IMR-90 (cell line): ENCODE results near the gene MRPL21. TPM values are rescaled to one million over a fixed set of nuclear protein-coding genes. Genes with fewer than 3 reads are reported as not detected.

Experiments
- ATAC-seq: fragments of 200-7000 bp; cut with Tn5 transposase; 2 replicates; pipeline ENCODE4 v1.9.1; 2020; ENCODE audit warnings: low read depth, mild to moderate bottlenecking, moderate library complexity
- BruUV-seq: library from RNA; stranded (reverse); fragments of 400-500 nt; replicated peaks from 2 replicates; lab custom pipeline; 2021; lab: Mats Ljungman, UMichigan
- CTCF ChIA-PET: fragments of 300-600 bp; formaldehyde crosslinking; extraction: SDS; loops from one replicate; lab custom pipeline; 2021; ENCODE audit warnings: antibody characterized with exemption; lab: Yijun Ruan, JAX
- POLR2A ChIA-PET: fragments of 300-600 bp; sonication (Branson Sonifier 250); formaldehyde crosslinking; loops from one replicate; lab custom pipeline; 2022; ENCODE audit warnings: antibody characterized with exemption; ENCODE audit not compliant: unreplicated experiment; lab: Charles Lee
- DNase-seq: peaks from one replicate; pipeline ENCODE4 v3.0.0; 2013
- H2AFZ ChIP-seq: replicated peaks from 2 replicates; pipeline ENCODE3; 2013; ENCODE audit warnings: low read length, mild to moderate bottlenecking; ENCODE audit not compliant: poor library complexity
- H2AK5ac ChIP-seq: 2 replicates; pipeline ENCODE4 v1.6.1; 2013; ENCODE audit warnings: low read depth, low read length, inconsistent platforms
- H2AK9ac ChIP-seq: replicated peaks from 2 replicates; pipeline ENCODE3; 2013; ENCODE audit warnings: mild to moderate bottlenecking, low read depth, low read length, moderate library complexity; ENCODE audit not compliant: poor library complexity
- H2BK120ac ChIP-seq: 2 replicates; pipeline ENCODE4 v1.6.1; 2013; ENCODE audit warnings: low read depth, low read length, inconsistent platforms
- H2BK15ac ChIP-seq: 3 replicates; pipeline ENCODE4 v1.6.1; 2013; ENCODE audit warnings: low read depth, low read length, inconsistent platforms
- H2BK20ac ChIP-seq: 2 replicates; pipeline ENCODE4 v1.6.1; 2013; ENCODE audit warnings: low read depth, mild to moderate bottlenecking, inconsistent platforms, low read length, moderate library complexity
- H2BK5ac ChIP-seq: 2 replicates; pipeline ENCODE4 v1.6.1; 2013; ENCODE audit warnings: mild to moderate bottlenecking, low read depth, low read length, inconsistent platforms; ENCODE audit not compliant: poor library complexity, severe bottlenecking
- H3K14ac ChIP-seq: replicated peaks from 2 replicates; pipeline ENCODE4 v1.6.1; 2013; ENCODE audit warnings: low read depth, low read length, inconsistent platforms
- H3K18ac ChIP-seq: 2 replicates; pipeline ENCODE4 v1.6.1; 2013; ENCODE audit warnings: low read depth, low read length, control low read depth
- H3K23ac ChIP-seq: 2 replicates; pipeline ENCODE4 v1.6.1; 2013; ENCODE audit warnings: low read depth, low read length, inconsistent platforms
- H3K27ac ChIP-seq: 2 replicates; pipeline ENCODE4 v1.5.1; 2013; ENCODE audit warnings: mild to moderate bottlenecking, control low read depth, low read length; ENCODE audit not compliant: insufficient read depth
- H3K27me3 ChIP-seq: 2 replicates; pipeline ENCODE4 v1.6.1; 2013; ENCODE audit warnings: low read length; ENCODE audit not compliant: control insufficient read depth, insufficient read depth
- H3K36me3 ChIP-seq: 2 replicates; pipeline ENCODE4 v1.6.1; 2013; ENCODE audit warnings: low read length, mixed read lengths; ENCODE audit not compliant: control insufficient read depth, insufficient read depth
- H3K4ac ChIP-seq: 2 replicates; pipeline ENCODE4 v1.6.1; 2013; ENCODE audit warnings: low read depth, low read length, inconsistent platforms
- H3K4me1 ChIP-seq: 2 replicates; pipeline ENCODE4 v1.6.1; 2013; ENCODE audit warnings: low read length, mixed read lengths; ENCODE audit not compliant: control insufficient read depth, insufficient read depth
- H3K4me2 ChIP-seq: 2 replicates; pipeline ENCODE4 v1.6.1; 2013; ENCODE audit warnings: low read depth, mild to moderate bottlenecking, control low read depth, low read length, moderate library complexity
- H3K4me3 ChIP-seq: 2 replicates; pipeline ENCODE4 v1.5.1; 2013; ENCODE audit warnings: low read depth, mild to moderate bottlenecking, control low read depth, low read length, moderate library complexity; ENCODE audit not compliant: insufficient read depth
- H3K56ac ChIP-seq: 2 replicates; pipeline ENCODE4 v1.6.1; 2013; ENCODE audit warnings: low read length, inconsistent platforms; ENCODE audit not compliant: insufficient read depth; ENCODE audit errors: extremely low read depth
- H3K79me1 ChIP-seq, 2 experiments: 2 replicates each; pipeline ENCODE4 v1.6.1; 2013; ENCODE audit warnings: low read length in 2 of 2, inconsistent platforms in 1 of 2, low read depth in 1 of 2
- H3K9ac ChIP-seq: 2 replicates; pipeline ENCODE4 v1.6.1; 2013; ENCODE audit warnings: low read depth, low read length, control low read depth
- H3K9me1 ChIP-seq: 2 replicates; pipeline ENCODE4 v1.6.1; 2013; ENCODE audit warnings: low read length, inconsistent platforms; ENCODE audit not compliant: insufficient read depth
- H3K9me3 ChIP-seq: 2 replicates; pipeline ENCODE4 v1.6.1; 2013; ENCODE audit warnings: low read length; ENCODE audit not compliant: control insufficient read depth, insufficient read depth
- H4K20me1 ChIP-seq: 2 replicates; pipeline ENCODE4 v1.6.1; 2013; ENCODE audit warnings: low read length, inconsistent platforms; ENCODE audit not compliant: insufficient read depth
- H4K5ac ChIP-seq: 2 replicates; pipeline ENCODE4 v1.6.1; 2013; ENCODE audit warnings: mild to moderate bottlenecking, low read depth, low read length, control low read depth
- H4K8ac ChIP-seq, 2 experiments: 2 replicates each; pipeline ENCODE4 v1.6.1; 2013; ENCODE audit warnings: low read depth in 2 of 2, low read length in 2 of 2, control low read depth in 1 of 2, inconsistent platforms in 1 of 2
- H4K91ac ChIP-seq: 2 replicates; pipeline ENCODE4 v1.6.1; 2013; ENCODE audit warnings: low read depth, low read length, inconsistent platforms; ENCODE audit not compliant: insufficient read depth
- BHLHE40 ChIP-seq: fragments of 150-350 bp; IDR thresholded peaks from 2 replicates; pipeline ENCODE4 v1.6.1; 2016; ENCODE audit warnings: mild to moderate bottlenecking, low read depth, low read length
- CEBPB ChIP-seq: IDR thresholded peaks from 2 replicates; pipeline ENCODE4 v1.6.1; 2012; ENCODE audit warnings: low read depth, low read length, improper control_type of control experiment
- CHD1 ChIP-seq: IDR thresholded peaks from 2 replicates; pipeline ENCODE4 v1.6.1; 2012; ENCODE audit warnings: low read depth, low read length, improper control_type of control experiment
- ELK1 ChIP-seq: fragments of 150-350 bp; IDR thresholded peaks from 2 replicates; pipeline ENCODE4 v1.6.1; 2016; ENCODE audit warnings: low read depth, mild to moderate bottlenecking, low read length, moderate library complexity, borderline replicate concordance
- FOS ChIP-seq: fragments of 150-350 bp; IDR thresholded peaks from 2 replicates; pipeline ENCODE4 v1.6.1; 2016; ENCODE audit warnings: low read depth, low read length
- MAFK ChIP-seq: IDR thresholded peaks from 2 replicates; pipeline ENCODE4 v1.6.1; 2012; ENCODE audit warnings: low read depth, low read length, improper control_type of control experiment
- MAZ ChIP-seq: IDR thresholded peaks from 2 replicates; pipeline ENCODE4 v1.6.1; 2012; ENCODE audit warnings: low read depth, mild to moderate bottlenecking, low read length, improper control_type of control experiment, moderate library complexity, borderline replicate concordance
- NFE2L2 ChIP-seq: fragments of 150-350 bp; IDR thresholded peaks from 2 replicates; pipeline ENCODE4 v1.6.1; 2016; ENCODE audit warnings: low read depth, mild to moderate bottlenecking, low read length
- RCOR1 ChIP-seq: IDR thresholded peaks from 2 replicates; pipeline ENCODE4 v1.6.1; 2012; ENCODE audit warnings: mild to moderate bottlenecking, low read length, improper control_type of control experiment; ENCODE audit not compliant: insufficient replicate concordance
- WGBS, 2 experiments: methylation state at CpG; one replicate each; pipeline versions ENCODE4 v1.1.5 to v1.1.7; 2013; ENCODE audit warnings: missing lambda C conversion rate in 2 of 2; ENCODE audit not compliant: insufficient read length in 1 of 2; ENCODE audit errors: extremely low coverage in 2 of 2; 5-methylcytosine and 5-hydroxymethylcytosine counted together
- dilution Hi-C: fragments of 300-500 bp; cut with HindIII; formaldehyde crosslinking; loops from one replicate; pipeline ENCODE4 v1.14.3; 2018; ENCODE audit warnings: low sequenced_read_pairs; ENCODE audit not compliant: unreplicated experiment
- in situ Hi-C: fragments of 300-500 bp; cut with MboI; formaldehyde crosslinking; loops from 3 replicates; pipeline ENCODE4 v1.14.3; 2019; ENCODE audit warnings: low sequenced_read_pairs, inconsistent platforms, mixed read lengths
- intact Hi-C: fragments of 100-400 bp; cut with micrococcal nuclease; formaldehyde crosslinking; loops from 2 replicates; pipeline ENCODE4 v1.10.0; 2022
- polyA plus RNA-seq, 3 experiments: library from polyadenylated mRNA; depleted of rRNA; stranded (reverse); fragments of >200 nt; gene quantifications; 2 replicates each; pipeline ENCODE4 v1.2.3, GENCODE V29; 2012; ENCODE audit warnings: low replicate concordance in 1 of 3
- total RNA-seq: library from RNA; depleted of rRNA; stranded (reverse); fragments of >200 nt; gene quantifications from 2 replicates; pipeline ENCODE4 v1.2.3, GENCODE V29; 2012

The MRPL21 gene
- total and polyA plus RNA-seq, 2 of the 4 experiments (the other 2 are of a cell fraction) = 19.2 to 26.3 TPM

DNA sequence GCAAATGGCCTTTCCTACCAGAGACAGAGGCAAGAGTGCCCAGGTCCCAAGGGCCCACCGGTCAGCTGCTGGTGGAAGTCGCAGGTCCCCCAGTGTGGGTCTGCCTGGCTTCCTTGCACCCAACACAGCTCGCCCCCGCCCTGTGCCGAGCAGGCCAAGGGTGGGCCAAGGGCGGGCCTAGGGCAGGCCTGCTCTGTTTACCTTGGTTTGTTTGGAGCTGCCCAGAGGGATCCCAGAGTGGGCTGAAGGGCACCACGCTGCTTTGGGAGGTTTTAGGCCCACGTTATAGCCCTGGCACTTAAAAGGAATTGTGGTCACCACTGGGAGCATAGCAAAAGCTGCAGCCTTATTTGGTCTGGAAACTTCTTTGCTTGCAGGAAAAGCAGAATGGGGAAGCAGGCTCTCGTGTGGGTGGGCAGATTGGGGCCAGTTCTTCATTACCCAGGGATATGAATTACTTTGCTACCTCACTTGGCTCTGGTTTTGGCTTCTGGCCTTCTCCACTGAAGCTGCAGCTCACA lies 39.2 kb upstream of the MRPL21 start:
- Histone ChIP-seq H3K27me3 (no peaks in the 10 kb centered on the region), H3K4ac (no peak overlapping the region), H4K20me1 (no peaks in the 10 kb centered on the region), H4K8ac (no peak overlapping the region), H2BK120ac (no peak overlapping the region), H3K14ac (no peak overlapping the region), H3K4me3 (no peak overlapping the region), H3K56ac (no peak overlapping the region), H3K4me1 (peaks cover 18% of the 10 kb centered on the region), H2AFZ (no peak overlapping the region), H4K5ac (peak overlapping the region; percentile 39; the same call in 1 of the 2 replicates), H3K23ac (no peak overlapping the region), H2AK5ac (no peak overlapping the region), H3K9me1 (peaks cover 4% of the 10 kb centered on the region; the same call in 1 of the 2 replicates), H4K91ac (no peak overlapping the region; the same call in 1 of the 2 replicates), H3K79me1 (no peaks in the 10 kb centered on the region), H3K4me2 (no peak overlapping the region), H3K36me3 (peaks cover 24% of the 10 kb centered on the region), H2BK15ac (no peak overlapping the region), H2BK20ac (no peak overlapping the region), H3K27ac (no peak overlapping the region), H2BK5ac (no peak overlapping the region), H3K18ac (no peak overlapping the region; the same call in 1 of the 2 replicates), H3K9ac (no peak overlapping the region), H2AK9ac (no peak overlapping the region), H3K9me3 (no peaks in the 10 kb centered on the region)
- in situ Hi-C loops (loop anchor here (25.0 kb wide), 1 partner anchor 719 kb away; no protein-coding TSS in a partner anchor), intact Hi-C loops (no loop called here), dilution Hi-C loops (no loop called here)
- 67% methylated on average over 1 of the region's 9 CpGs; no CpG with 5 or more reads in 1 of the 2 experiments for WGBS, 2 experiments
- no TSS peak for BruUV-seq
- ChIA-PET CTCF (no interaction called here), POLR2A (no interaction called here)
- DNase-seq (no peak), ATAC-seq (peak; percentile 17; the same call in 1 of the 2 replicates)
- TF ChIP-seq RCOR1 (no peak), CHD1 (no peak), NFE2L2 (no peak), MAFK (no peak), BHLHE40 (no peak), MAZ (no peak), FOS (no peak), CEBPB (no peak), ELK1 (no peak)
